DOHH2 (cell line): Measurements from ENCODE around the gene MESD.

Experiments
- EZH2phosphoT487 ChIP-seq: fragments of 200-600 bp; sonication (generic); IDR thresholded peaks from 2 replicates; pipeline ENCODE4 v1.6.1; 2017; ENCODE audit warnings: borderline replicate concordance, mild to moderate bottlenecking, antibody characterized with exemption, low read length, moderate library complexity, mixed read lengths
- TF ChIP-seq, protein P1 (sequence below): fragments of 200-600 bp; sonication (generic); IDR thresholded peaks from one replicate; pipeline ENCODE4 v1.5.1; 2014; ENCODE audit warnings: antibody characterized with exemption, mild to moderate bottlenecking, low read depth, low read length; ENCODE audit not compliant: poor library complexity, severe bottlenecking

DNA sequence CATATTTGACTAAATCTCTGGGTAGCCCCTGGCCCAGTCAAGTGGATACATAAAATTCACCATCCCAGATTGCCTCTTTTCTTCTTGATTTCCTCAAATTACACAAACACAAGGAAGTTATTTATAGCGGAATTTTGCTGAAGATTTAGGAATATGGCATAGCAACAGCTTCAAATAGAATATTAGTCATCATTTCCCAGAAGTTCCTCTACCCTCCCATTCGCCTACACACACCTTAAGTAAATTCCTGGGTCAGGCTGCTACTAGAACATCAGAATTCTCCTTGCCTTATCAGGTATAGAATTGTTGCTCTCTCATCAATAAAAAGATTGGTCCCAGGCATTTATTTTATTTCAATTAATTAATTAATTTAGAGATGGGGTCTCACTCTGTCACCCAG, 31.6 kb downstream of the MESD start:
- TF ChIP-seq, protein P1, sequence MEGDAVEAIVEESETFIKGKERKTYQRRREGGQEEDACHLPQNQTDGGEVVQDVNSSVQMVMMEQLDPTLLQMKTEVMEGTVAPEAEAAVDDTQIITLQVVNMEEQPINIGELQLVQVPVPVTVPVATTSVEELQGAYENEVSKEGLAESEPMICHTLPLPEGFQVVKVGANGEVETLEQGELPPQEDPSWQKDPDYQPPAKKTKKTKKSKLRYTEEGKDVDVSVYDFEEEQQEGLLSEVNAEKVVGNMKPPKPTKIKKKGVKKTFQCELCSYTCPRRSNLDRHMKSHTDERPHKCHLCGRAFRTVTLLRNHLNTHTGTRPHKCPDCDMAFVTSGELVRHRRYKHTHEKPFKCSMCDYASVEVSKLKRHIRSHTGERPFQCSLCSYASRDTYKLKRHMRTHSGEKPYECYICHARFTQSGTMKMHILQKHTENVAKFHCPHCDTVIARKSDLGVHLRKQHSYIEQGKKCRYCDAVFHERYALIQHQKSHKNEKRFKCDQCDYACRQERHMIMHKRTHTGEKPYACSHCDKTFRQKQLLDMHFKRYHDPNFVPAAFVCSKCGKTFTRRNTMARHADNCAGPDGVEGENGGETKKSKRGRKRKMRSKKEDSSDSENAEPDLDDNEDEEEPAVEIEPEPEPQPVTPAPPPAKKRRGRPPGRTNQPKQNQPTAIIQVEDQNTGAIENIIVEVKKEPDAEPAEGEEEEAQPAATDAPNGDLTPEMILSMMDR, result no peak
- no peak for TF ChIP-seq EZH2phosphoT487
